ENCODE data around the gene TMEM147. TPM values are rescaled to one million over a fixed set of nuclear protein-coding genes. Genes with fewer than 3 reads are reported as not detected.

TMEM147 gene
- total and polyA plus RNA-seq, 2 experiments from 2014 or later: 129 to 214 TPM

- H3K9me3 ChIP-seq (ENCODE audit: low read depth): no peaks in the 10 kb centered on the region
- no peaks in the 10 kb centered on the region for H3K9me2 ChIP-seq (ENCODE audit: insufficient read depth)
- H3K9ac ChIP-seq: no peak overlapping the region
- in situ Hi-C loops (cut with MboI): no loop called here
- H3K27me3 ChIP-seq (replicated peaks; ENCODE audit: insufficient read depth): no peaks in the 10 kb centered on the region
- no peak overlapping the region for H2AFZ ChIP-seq
- H3K36me3 ChIP-seq (ENCODE audit: low read depth): no peaks in the 10 kb centered on the region
- no peaks in the 10 kb centered on the region for H4K20me1 ChIP-seq (ENCODE audit: insufficient read depth)
- no peak overlapping the region for H3K27ac ChIP-seq
- peaks cover 12% of the 10 kb centered on the region; the same call in 1 of the 2 replicates for H3F3A ChIP-seq (ENCODE audit: insufficient read depth)
- no peak for DNase-seq
- TF ChIP-seq EZH2phosphoT487 (IDR thresholded peaks at IDR 0.05; ENCODE audit: insufficient read depth, low read depth) (no peak), EZH2 (IDR thresholded peaks at IDR 0.05; ENCODE audit: insufficient read depth, poor library complexity, severe bottlenecking) (no peak)
- WGBS, 2 experiments (ENCODE audit: low coverage in 1 of 2, low lambda C conversion rate in 2 of 2, missing lambda C conversion rate in 2 of 2): 75 to 76% methylated on average over 16 of the region's 16 CpGs
- no peak overlapping the region for H3K4me2 ChIP-seq (ENCODE audit: unreplicated experiment)
- no peak overlapping the region for H3K4me3 ChIP-seq
- H3K4me1 ChIP-seq (ENCODE audit: insufficient read depth): peaks cover 18% of the 10 kb centered on the region
- no peaks in the 10 kb centered on the region for H3K79me2 ChIP-seq (ENCODE audit: insufficient read depth)
Measured at GRCh38 chr19:35521124-35521743, 24.2 kb upstream of the TMEM147 start.

GRCh38 chr19:35522745-35523327, 22.6 kb upstream of the TMEM147 start:
- TF ChIP-seq EZH2phosphoT487 (IDR thresholded peaks at IDR 0.05; ENCODE audit: insufficient read depth, low read depth): no peak
- no peak for TF ChIP-seq EZH2 (IDR thresholded peaks at IDR 0.05; ENCODE audit: insufficient read depth, poor library complexity, severe bottlenecking)
- H2AFZ ChIP-seq: no peak overlapping the region
- peaks cover 12% of the 10 kb centered on the region; the same call in 1 of the 2 replicates for H3F3A ChIP-seq (ENCODE audit: insufficient read depth)
- H3K9me3 ChIP-seq (ENCODE audit: low read depth): no peaks in the 10 kb centered on the region
- H3K4me2 ChIP-seq (ENCODE audit: unreplicated experiment): no peak overlapping the region
- H3K4me1 ChIP-seq (ENCODE audit: insufficient read depth): peaks cover 21% of the 10 kb centered on the region
- no peaks in the 10 kb centered on the region for H3K36me3 ChIP-seq (ENCODE audit: low read depth)
- no peaks in the 10 kb centered on the region for H3K27me3 ChIP-seq (replicated peaks; ENCODE audit: insufficient read depth)
- WGBS, 2 experiments (ENCODE audit: low coverage in 1 of 2, low lambda C conversion rate in 2 of 2, missing lambda C conversion rate in 2 of 2): 82 to 85% methylated on average over 12 of the region's 12 CpGs
- no peaks in the 10 kb centered on the region for H3K79me2 ChIP-seq (ENCODE audit: insufficient read depth)
- no peaks in the 10 kb centered on the region for H4K20me1 ChIP-seq (ENCODE audit: insufficient read depth)
- H3K4me3 ChIP-seq: no peak overlapping the region
- no peak overlapping the region for H3K27ac ChIP-seq
- no peak for DNase-seq
- in situ Hi-C loops (cut with MboI): no loop called here
- H3K9ac ChIP-seq: no peak overlapping the region
- H3K9me2 ChIP-seq (ENCODE audit: insufficient read depth): no peaks in the 10 kb centered on the region

DNA sequence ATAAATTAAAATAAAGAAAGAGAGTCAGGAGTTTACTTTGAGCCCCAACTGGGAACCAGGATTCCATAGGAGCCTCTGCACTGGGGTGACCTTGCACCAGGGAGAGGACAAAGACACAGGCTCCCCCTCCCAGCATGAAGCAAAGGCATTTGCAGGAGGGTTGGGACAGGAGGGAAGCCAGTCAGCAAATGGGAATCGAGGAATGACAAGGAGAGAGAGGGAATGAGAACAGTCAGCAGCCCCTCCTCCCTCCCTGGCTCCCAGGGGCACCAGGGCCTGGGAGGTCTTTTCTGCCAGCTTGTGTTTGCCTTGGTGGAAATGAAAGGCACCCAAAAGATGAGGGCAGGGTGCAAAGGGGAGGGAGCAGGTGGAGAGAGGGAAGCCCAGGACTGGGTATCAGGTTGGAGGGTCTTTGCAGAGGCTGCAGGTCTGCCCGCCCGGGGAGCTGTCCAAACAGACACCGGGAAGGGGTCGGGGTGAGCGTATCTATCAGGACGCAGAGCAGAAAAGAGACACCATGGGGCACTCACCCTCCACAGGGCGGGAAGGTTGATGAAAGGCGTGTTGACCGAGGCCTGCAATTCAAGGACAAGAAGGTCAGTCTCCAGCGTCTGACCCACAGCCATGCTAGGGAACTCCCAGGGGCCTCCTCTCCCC, 21.1 kb upstream of the TMEM147 start:
- H3K27ac ChIP-seq: no peak overlapping the region
- no peaks in the 10 kb centered on the region for H3K79me2 ChIP-seq (ENCODE audit: insufficient read depth)
- no peak for DNase-seq
- no peaks in the 10 kb centered on the region for H3K27me3 ChIP-seq (replicated peaks; ENCODE audit: insufficient read depth)
- peaks cover 11% of the 10 kb centered on the region for H3K4me1 ChIP-seq (ENCODE audit: insufficient read depth)
- 52 to 53% methylated on average over 11 of the region's 11 CpGs for WGBS, 2 experiments (ENCODE audit: low coverage in 1 of 2, low lambda C conversion rate in 2 of 2, missing lambda C conversion rate in 2 of 2)
- peaks cover 5% of the 10 kb centered on the region for H3F3A ChIP-seq (ENCODE audit: insufficient read depth)
- no peaks in the 10 kb centered on the region for H4K20me1 ChIP-seq (ENCODE audit: insufficient read depth)
- TF ChIP-seq EZH2phosphoT487 (IDR thresholded peaks at IDR 0.05; ENCODE audit: insufficient read depth, low read depth) (no peak), EZH2 (IDR thresholded peaks at IDR 0.05; ENCODE audit: insufficient read depth, poor library complexity, severe bottlenecking) (no peak)
- H3K4me3 ChIP-seq: no peak overlapping the region
- H3K36me3 ChIP-seq (ENCODE audit: low read depth): no peaks in the 10 kb centered on the region
- in situ Hi-C loops (cut with MboI): no loop called here
- no peak overlapping the region for H3K4me2 ChIP-seq (ENCODE audit: unreplicated experiment)
- H3K9me3 ChIP-seq (ENCODE audit: low read depth): no peaks in the 10 kb centered on the region
- H3K9ac ChIP-seq: no peak overlapping the region
- H2AFZ ChIP-seq: no peak overlapping the region
- H3K9me2 ChIP-seq (ENCODE audit: insufficient read depth): no peaks in the 10 kb centered on the region

DNA sequence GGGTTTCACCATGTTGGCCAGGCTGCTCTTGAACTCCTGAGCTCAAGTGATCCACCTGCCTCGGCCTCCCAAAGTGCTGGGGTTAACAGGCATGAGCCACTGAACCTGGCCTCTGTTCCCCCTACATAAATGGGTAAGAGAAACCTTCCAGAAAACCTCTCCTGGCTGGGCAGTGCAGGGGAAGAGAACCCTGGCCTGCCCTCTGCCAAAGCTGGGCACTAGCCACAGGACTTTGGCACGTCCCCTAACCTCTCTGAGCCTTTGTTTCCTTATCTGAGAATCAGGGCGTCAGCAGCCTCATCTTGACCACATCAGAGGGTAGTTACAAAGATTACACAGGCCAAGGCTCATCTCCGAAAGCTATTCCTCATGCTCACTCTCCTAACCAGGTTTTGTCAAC, 19.6 kb upstream of the TMEM147 start:
- Histone ChIP-seq H3K36me3 (ENCODE audit: low read depth) (no peaks in the 10 kb centered on the region), H2AFZ (no peak overlapping the region), H4K20me1 (ENCODE audit: insufficient read depth) (no peaks in the 10 kb centered on the region), H3K4me1 (ENCODE audit: insufficient read depth) (peaks cover 8% of the 10 kb centered on the region), H3K27ac (no peak overlapping the region), H3K4me3 (no peak overlapping the region), H3K9me3 (ENCODE audit: low read depth) (no peaks in the 10 kb centered on the region), H3K9me2 (ENCODE audit: insufficient read depth) (no peaks in the 10 kb centered on the region), H3F3A (ENCODE audit: insufficient read depth) (no peaks in the 10 kb centered on the region; the same call in 1 of the 2 replicates), H3K4me2 (ENCODE audit: unreplicated experiment) (no peak overlapping the region), H3K79me2 (ENCODE audit: insufficient read depth) (no peaks in the 10 kb centered on the region), H3K9ac (no peak overlapping the region), H3K27me3 (replicated peaks; ENCODE audit: insufficient read depth) (no peaks in the 10 kb centered on the region)
- TF ChIP-seq EZH2phosphoT487 (IDR thresholded peaks at IDR 0.05; ENCODE audit: insufficient read depth, low read depth) (no peak), EZH2 (IDR thresholded peaks at IDR 0.05; ENCODE audit: insufficient read depth, poor library complexity, severe bottlenecking) (no peak)
- DNase-seq: no peak
- in situ Hi-C loops (cut with MboI): no loop called here
- 83 to 91% methylated on average over 4 of the region's 4 CpGs for WGBS, 2 experiments (ENCODE audit: low coverage in 1 of 2, low lambda C conversion rate in 2 of 2, missing lambda C conversion rate in 2 of 2)
